HepG2 (cell line): ENCODE results near the gene TSPYL1. TPM values are rescaled to one million over a fixed set of nuclear protein-coding genes. Genes with fewer than 3 reads are reported as not detected.

Experiments used
- ARHGAP35 ChIP-seq: sonication (generic); formaldehyde crosslinking; IDR thresholded peaks from 2 replicates; pipeline ENCODE4 v1.9.0; 2022; ENCODE audit warnings: mild to moderate bottlenecking, inconsistent platforms, moderate library complexity, missing genetic modification reagents, borderline replicate concordance
- CCDC6 ChIP-seq: sonication (generic); formaldehyde crosslinking; IDR thresholded peaks from 2 replicates; pipeline ENCODE4 v1.8.1; 2022; ENCODE audit warnings: mild to moderate bottlenecking, missing genetic modification reagents, moderate library complexity
- GMEB1 ChIP-seq: sonication (generic); formaldehyde crosslinking; IDR thresholded peaks from 2 replicates; pipeline ENCODE4 v1.5.1; 2020; ENCODE audit warnings: missing genetic modification reagents, mild to moderate bottlenecking, borderline replicate concordance
- KAT8 ChIP-seq: IDR thresholded peaks from 2 replicates; pipeline ENCODE4 v1.6.1; 2016; ENCODE audit warnings: missing genetic modification reagents, missing compliant biosample characterization
- MAZ ChIP-seq, 2 experiments: sonication (generic) in 1 of 2; formaldehyde crosslinking in 1 of 2; IDR thresholded peaks; 2 replicates each; pipeline versions ENCODE4 v1.5.0 to v1.6.1; 2012 to 2020; ENCODE audit warnings: low read depth in 2 of 2, mild to moderate bottlenecking in 2 of 2, borderline replicate concordance in 1 of 2, improper control_type of control experiment in 1 of 2, low read length in 1 of 2, missing genetic modification reagents in 1 of 2, moderate library complexity in 1 of 2
- POGZ ChIP-seq: sonication (generic); formaldehyde crosslinking; IDR thresholded peaks from 2 replicates; pipeline ENCODE4 v1.4.0; 2020; ENCODE audit warnings: mild to moderate bottlenecking, missing genetic modification reagents
- RCOR2 ChIP-seq: IDR thresholded peaks from 2 replicates; pipeline ENCODE4 v1.6.1; 2016; ENCODE audit warnings: missing biosample characterization, missing genetic modification reagents
- SAP130 ChIP-seq: IDR thresholded peaks from 2 replicates; pipeline ENCODE4 v1.6.1; 2016; ENCODE audit warnings: low read depth
- SMYD3 ChIP-seq: sonication (generic); formaldehyde crosslinking; IDR thresholded peaks from 2 replicates; pipeline ENCODE4 v1.8.1; 2023; ENCODE audit warnings: mild to moderate bottlenecking, missing genetic modification reagents
- THAP11 ChIP-seq: IDR thresholded peaks from 2 replicates; pipeline ENCODE4 v1.6.1; 2016; ENCODE audit warnings: missing biosample characterization, missing genetic modification reagents
- ZBTB7B ChIP-seq: sonication (generic); formaldehyde crosslinking; IDR thresholded peaks from 2 replicates; pipeline ENCODE4 v1.4.0; 2020; ENCODE audit warnings: missing genetic modification reagents
- ZMYM2 ChIP-seq: sonication (generic); formaldehyde crosslinking; IDR thresholded peaks from 2 replicates; pipeline ENCODE4 v1.8.0; 2022; ENCODE audit warnings: mild to moderate bottlenecking, missing genetic modification reagents
- ZNF12 ChIP-seq: sonication (generic); formaldehyde crosslinking; IDR thresholded peaks from 2 replicates; pipeline ENCODE4 v1.5.0; 2020; ENCODE audit warnings: missing genetic modification reagents
- ZNF280D ChIP-seq: sonication (generic); formaldehyde crosslinking; IDR thresholded peaks from 2 replicates; pipeline ENCODE4 v1.5.1; 2020; ENCODE audit warnings: mild to moderate bottlenecking, missing genetic modification reagents
- ZNF660 ChIP-seq: sonication (generic); formaldehyde crosslinking; IDR thresholded peaks from 2 replicates; pipeline ENCODE4 v1.5.1; 2020; ENCODE audit warnings: mild to moderate bottlenecking, low read depth, missing genetic modification reagents, borderline replicate concordance
- polyA plus RNA-seq, 8 experiments: library from polyadenylated mRNA; depleted of rRNA in 3 of 8; stranded (reverse) in 7 of 8; unstranded in 1 of 8; fragments of >200 nt; fragmentation: Illumina TruSeq in 4 of 8; extraction: Trizol in 4 of 8; gene quantifications; 2 replicates each; pipeline versions ENCODE4 v1.2.1 to v1.2.3, GENCODE V29; 2011 to 2016; ENCODE audit warnings: low read depth in 4 of 8, missing spikeins in 1 of 8, mixed read lengths in 1 of 8; ENCODE audit not compliant: insufficient read depth in 1 of 8
- total RNA-seq, 5 experiments: library from RNA; depleted of rRNA; stranded (reverse); fragments of >200 nt; fragmentation: Illumina TruSeq; extraction: Trizol; gene quantifications; 2 replicates each; pipeline ENCODE4 v1.2.3, GENCODE V29; 2016; ENCODE audit warnings: low read depth in 1 of 5
- TF ChIP-seq, protein P1 (sequence below): sonication (generic); formaldehyde crosslinking; IDR thresholded peaks from 2 replicates; pipeline ENCODE4 v1.4.0; 2020; ENCODE audit warnings: mild to moderate bottlenecking, missing genetic modification reagents

The TSPYL1 gene
- total and polyA plus RNA-seq, 2 of the 13 experiments (the other 11 are each of a cell fraction or from before 2014, with no cell fraction given), result 28.3 to 93.0 TPM

- no peak for TF ChIP-seq POGZ (CRISPR knock-in tag)
- no peak for TF ChIP-seq ZNF12 (CRISPR knock-in tag)
- TF ChIP-seq SAP130, result no peak; the same call in 1 of the 2 replicates
- 0 out of 2 replicates have a peak, but pooled peaks have one; percentile 27 for TF ChIP-seq GMEB1 (CRISPR knock-in tag)
- 0 out of 2 replicates have a peak, but pooled peaks have one; percentile 4 for TF ChIP-seq KAT8 (CRISPR knock-in tag)
- no peak for TF ChIP-seq MAZ (IDR thresholded peaks at IDR 0.05; ENCODE audit: borderline replicate concordance, low read depth, low read length)
- TF ChIP-seq MAZ (CRISPR knock-in tag; IDR thresholded peaks at IDR 0.05; ENCODE audit: low read depth), result no peak
- TF ChIP-seq RCOR2, result 0 out of 2 replicates have a peak, but pooled peaks have one; percentile 0
- 0 out of 2 replicates have a peak, but pooled peaks have one; percentile 6 for TF ChIP-seq ZNF280D (CRISPR knock-in tag)
- TF ChIP-seq CCDC6, result 0 out of 2 replicates have a peak, but pooled peaks have one; percentile 5
- TF ChIP-seq ZNF660 (CRISPR knock-in tag), result no peak
- no peak; the same call in 1 of the 2 replicates for TF ChIP-seq THAP11 (CRISPR knock-in tag)
- TF ChIP-seq SMYD3 (CRISPR knock-in tag), result no peak
- TF ChIP-seq ZBTB7B (CRISPR knock-in tag), result no peak
- TF ChIP-seq ZMYM2 (CRISPR knock-in tag), result no peak
- TF ChIP-seq ARHGAP35 (CRISPR knock-in tag), result no peak
- TF ChIP-seq, protein P1, sequence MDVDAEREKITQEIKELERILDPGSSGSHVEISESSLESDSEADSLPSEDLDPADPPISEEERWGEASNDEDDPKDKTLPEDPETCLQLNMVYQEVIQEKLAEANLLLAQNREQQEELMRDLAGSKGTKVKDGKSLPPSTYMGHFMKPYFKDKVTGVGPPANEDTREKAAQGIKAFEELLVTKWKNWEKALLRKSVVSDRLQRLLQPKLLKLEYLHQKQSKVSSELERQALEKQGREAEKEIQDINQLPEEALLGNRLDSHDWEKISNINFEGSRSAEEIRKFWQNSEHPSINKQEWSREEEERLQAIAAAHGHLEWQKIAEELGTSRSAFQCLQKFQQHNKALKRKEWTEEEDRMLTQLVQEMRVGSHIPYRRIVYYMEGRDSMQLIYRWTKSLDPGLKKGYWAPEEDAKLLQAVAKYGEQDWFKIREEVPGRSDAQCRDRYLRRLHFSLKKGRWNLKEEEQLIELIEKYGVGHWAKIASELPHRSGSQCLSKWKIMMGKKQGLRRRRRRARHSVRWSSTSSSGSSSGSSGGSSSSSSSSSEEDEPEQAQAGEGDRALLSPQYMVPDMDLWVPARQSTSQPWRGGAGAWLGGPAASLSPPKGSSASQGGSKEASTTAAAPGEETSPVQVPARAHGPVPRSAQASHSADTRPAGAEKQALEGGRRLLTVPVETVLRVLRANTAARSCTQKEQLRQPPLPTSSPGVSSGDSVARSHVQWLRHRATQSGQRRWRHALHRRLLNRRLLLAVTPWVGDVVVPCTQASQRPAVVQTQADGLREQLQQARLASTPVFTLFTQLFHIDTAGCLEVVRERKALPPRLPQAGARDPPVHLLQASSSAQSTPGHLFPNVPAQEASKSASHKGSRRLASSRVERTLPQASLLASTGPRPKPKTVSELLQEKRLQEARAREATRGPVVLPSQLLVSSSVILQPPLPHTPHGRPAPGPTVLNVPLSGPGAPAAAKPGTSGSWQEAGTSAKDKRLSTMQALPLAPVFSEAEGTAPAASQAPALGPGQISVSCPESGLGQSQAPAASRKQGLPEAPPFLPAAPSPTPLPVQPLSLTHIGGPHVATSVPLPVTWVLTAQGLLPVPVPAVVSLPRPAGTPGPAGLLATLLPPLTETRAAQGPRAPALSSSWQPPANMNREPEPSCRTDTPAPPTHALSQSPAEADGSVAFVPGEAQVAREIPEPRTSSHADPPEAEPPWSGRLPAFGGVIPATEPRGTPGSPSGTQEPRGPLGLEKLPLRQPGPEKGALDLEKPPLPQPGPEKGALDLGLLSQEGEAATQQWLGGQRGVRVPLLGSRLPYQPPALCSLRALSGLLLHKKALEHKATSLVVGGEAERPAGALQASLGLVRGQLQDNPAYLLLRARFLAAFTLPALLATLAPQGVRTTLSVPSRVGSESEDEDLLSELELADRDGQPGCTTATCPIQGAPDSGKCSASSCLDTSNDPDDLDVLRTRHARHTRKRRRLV (CRISPR knock-in tag), result peak; percentile 8; the same call in 1 of the 2 replicates
Observed at GRCh38 chr6:116254297-116255056, 25.3 kb downstream of the TSPYL1 start (continued).
